Measurements from ENCODE around the gene CLSTN2. TPM values are rescaled to one million over a fixed set of nuclear protein-coding genes. Genes with fewer than 3 reads are reported as not detected.

The CLSTN2 gene
- polyA plus RNA-seq, 3 donors: not detected

DNA sequence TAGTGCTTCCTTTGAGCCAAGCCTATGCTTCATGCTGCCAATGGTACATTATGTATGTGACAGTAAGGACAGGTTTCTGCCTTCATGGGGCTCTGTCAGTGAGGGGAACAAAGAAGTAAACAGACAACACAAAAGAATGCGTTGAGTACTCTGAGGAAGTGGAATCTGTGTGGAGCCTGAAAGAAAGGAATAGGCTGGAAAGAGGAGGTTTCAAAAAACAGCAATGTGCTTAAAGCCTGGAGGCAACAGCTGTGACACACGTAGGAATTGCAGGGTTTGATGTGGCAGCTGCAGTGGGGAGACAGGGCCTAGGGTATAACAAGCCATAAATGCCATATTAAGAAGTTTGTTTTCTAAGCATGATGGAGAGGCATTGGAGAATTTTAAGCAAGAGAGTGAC is 316.7 kb downstream of the CLSTN2 start:
- 20% methylated on average over 1 of the region's 2 CpGs for WGBS (ENCODE audit: insufficient coverage)
- no peaks in the 10 kb centered on the region for H3K4me1 Mint-ChIP-seq

DNA sequence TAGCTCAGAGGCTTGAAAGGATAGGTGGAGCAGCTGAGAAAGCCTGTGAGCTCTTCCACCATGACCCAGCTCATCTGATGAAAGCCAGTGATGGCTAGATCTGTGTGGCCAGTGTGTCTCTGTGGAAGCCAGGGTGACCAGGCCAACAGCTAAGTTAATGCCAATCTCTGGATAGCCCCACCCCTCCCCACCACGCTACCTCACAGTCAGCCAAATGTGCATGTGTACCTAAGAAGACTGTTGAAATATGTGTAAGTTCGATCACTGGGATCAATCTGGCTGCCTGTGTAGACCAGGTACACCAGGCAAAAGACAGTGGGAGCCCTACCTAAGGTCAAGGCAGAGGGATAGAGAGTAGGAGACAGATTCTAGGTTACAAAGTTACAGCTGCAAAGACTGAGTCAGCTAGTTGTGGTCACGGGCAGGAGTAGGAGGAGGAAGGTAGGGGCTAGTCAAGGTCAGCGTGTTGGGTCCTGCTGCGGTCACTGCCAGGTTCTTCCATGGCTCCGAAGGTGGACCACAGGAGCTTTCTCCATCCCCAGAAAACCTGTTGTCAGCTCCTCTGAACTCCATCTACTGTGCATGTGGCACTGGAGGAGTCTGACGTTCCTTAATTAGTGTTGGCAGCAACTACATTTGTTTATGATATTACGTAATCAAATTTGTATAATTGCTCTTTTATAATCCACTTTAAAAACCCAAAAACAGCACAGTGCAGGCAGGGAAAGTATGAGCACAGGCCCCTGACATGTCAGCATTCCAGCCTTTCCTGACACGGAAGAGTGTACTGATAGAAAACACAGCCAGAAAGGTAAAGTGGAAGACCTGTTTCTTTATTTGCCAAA is 318.0 kb downstream of the CLSTN2 start:
- no peak overlapping the region for H3K4me3 ChIP-seq (replicated peaks in 1 of 3; ENCODE audit: low read depth in 2 of 3, low read length in 3 of 3)
- Mint-ChIP-seq H3K27me3 (ENCODE audit: low read depth in 3 of 3) (peaks cover 0 to 4% (median 1%) of the 10 kb centered on the region in 3 donors), H3K4me1 (no peaks in the 10 kb centered on the region), H3K9me3 (peaks cover 0 to 9% (median 6%) of the 10 kb centered on the region in 7 donors), H3K4me3 (no peak overlapping the region), H3K36me3 (no peaks in the 10 kb centered on the region), H3K27ac (no peak overlapping the region)
- no peaks in the 10 kb centered on the region for H3K27me3 ChIP-seq (ENCODE audit: control insufficient read depth in 2 of 2, insufficient read depth in 2 of 2, low read length in 2 of 2)
- H3K9me3 ChIP-seq (replicated peaks in 1 of 2; ENCODE audit: control insufficient read depth in 1 of 2, insufficient read depth in 1 of 2, low read length in 2 of 2): no peaks in the 10 kb centered on the region
- 95% methylated on average over 4 of the region's 9 CpGs for WGBS (ENCODE audit: insufficient coverage)
- H3K27ac ChIP-seq (ENCODE audit: low read depth in 1 of 2, low read length in 2 of 2): no peak overlapping the region
- no peaks in the 10 kb centered on the region for H3K4me1 ChIP-seq (ENCODE audit: control insufficient read depth in 1 of 2, insufficient read depth in 2 of 2, low read length in 2 of 2)
- TF ChIP-seq, protein P1, sequence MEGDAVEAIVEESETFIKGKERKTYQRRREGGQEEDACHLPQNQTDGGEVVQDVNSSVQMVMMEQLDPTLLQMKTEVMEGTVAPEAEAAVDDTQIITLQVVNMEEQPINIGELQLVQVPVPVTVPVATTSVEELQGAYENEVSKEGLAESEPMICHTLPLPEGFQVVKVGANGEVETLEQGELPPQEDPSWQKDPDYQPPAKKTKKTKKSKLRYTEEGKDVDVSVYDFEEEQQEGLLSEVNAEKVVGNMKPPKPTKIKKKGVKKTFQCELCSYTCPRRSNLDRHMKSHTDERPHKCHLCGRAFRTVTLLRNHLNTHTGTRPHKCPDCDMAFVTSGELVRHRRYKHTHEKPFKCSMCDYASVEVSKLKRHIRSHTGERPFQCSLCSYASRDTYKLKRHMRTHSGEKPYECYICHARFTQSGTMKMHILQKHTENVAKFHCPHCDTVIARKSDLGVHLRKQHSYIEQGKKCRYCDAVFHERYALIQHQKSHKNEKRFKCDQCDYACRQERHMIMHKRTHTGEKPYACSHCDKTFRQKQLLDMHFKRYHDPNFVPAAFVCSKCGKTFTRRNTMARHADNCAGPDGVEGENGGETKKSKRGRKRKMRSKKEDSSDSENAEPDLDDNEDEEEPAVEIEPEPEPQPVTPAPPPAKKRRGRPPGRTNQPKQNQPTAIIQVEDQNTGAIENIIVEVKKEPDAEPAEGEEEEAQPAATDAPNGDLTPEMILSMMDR (IDR thresholded peaks at IDR 0.05): no peak
- intact Hi-C loops (cut with micrococcal nuclease): no loop called here
- no peaks in the 10 kb centered on the region for H3K79me2 ChIP-seq (ENCODE audit: insufficient read depth, low read length)
- H3K4me2 ChIP-seq (replicated peaks; ENCODE audit: extremely low read depth, low read length, poor library complexity, severe bottlenecking): no peak overlapping the region
- H2AFZ ChIP-seq (ENCODE audit: insufficient read depth, low read depth, low read length, poor library complexity, severe bottlenecking): no peak overlapping the region
- H4K20me1 ChIP-seq (ENCODE audit: insufficient read depth, low read length): no peaks in the 10 kb centered on the region
- H3K36me3 ChIP-seq (replicated peaks in 1 of 2; ENCODE audit: control insufficient read depth in 1 of 2, insufficient read depth in 2 of 2, low read length in 2 of 2): no peaks in the 10 kb centered on the region
- H3K9ac ChIP-seq (ENCODE audit: insufficient read depth, low read length, poor library complexity, severe bottlenecking): no peak overlapping the region
- DNase-seq: no peak

More for the DNA sequence above, 316.7 kb downstream of the CLSTN2 start:
- Histone ChIP-seq H3K27me3 (ENCODE audit: control insufficient read depth in 2 of 2, insufficient read depth in 2 of 2, low read length in 2 of 2) (no peaks in the 10 kb centered on the region), H3K9me3 (replicated peaks in 1 of 2; ENCODE audit: control insufficient read depth in 1 of 2, insufficient read depth in 1 of 2, low read length in 2 of 2) (no peaks in the 10 kb centered on the region), H3K4me2 (replicated peaks; ENCODE audit: extremely low read depth, low read length, poor library complexity, severe bottlenecking) (no peak overlapping the region), H4K20me1 (ENCODE audit: insufficient read depth, low read length) (no peaks in the 10 kb centered on the region), H3K79me2 (ENCODE audit: insufficient read depth, low read length) (no peaks in the 10 kb centered on the region), H3K27ac (ENCODE audit: low read depth in 1 of 2, low read length in 2 of 2) (no peak overlapping the region), H3K36me3 (replicated peaks in 1 of 2; ENCODE audit: control insufficient read depth in 1 of 2, insufficient read depth in 2 of 2, low read length in 2 of 2) (no peaks in the 10 kb centered on the region), H3K9ac (ENCODE audit: insufficient read depth, low read length, poor library complexity, severe bottlenecking) (no peak overlapping the region), H3K4me1 (ENCODE audit: control insufficient read depth in 1 of 2, insufficient read depth in 2 of 2, low read length in 2 of 2) (no peaks in the 10 kb centered on the region), H3K4me3 (replicated peaks in 1 of 3; ENCODE audit: low read depth in 2 of 3, low read length in 3 of 3) (no peak overlapping the region), H2AFZ (ENCODE audit: insufficient read depth, low read depth, low read length, poor library complexity, severe bottlenecking) (no peak overlapping the region)
- Mint-ChIP-seq H3K27ac (no peak overlapping the region), H3K9me3 (peaks cover 0 to 10% (median 7%) of the 10 kb centered on the region in 7 donors), H3K27me3 (ENCODE audit: low read depth in 3 of 3) (peaks cover 0 to 6% (median 1%) of the 10 kb centered on the region in 3 donors), H3K4me3 (no peak overlapping the region), H3K36me3 (no peaks in the 10 kb centered on the region)
- no peak for DNase-seq
- intact Hi-C loops (cut with micrococcal nuclease): no loop called here
- TF ChIP-seq, protein P1 (IDR thresholded peaks at IDR 0.05): no peak
